Prostate gland (tissue), 2 donors: ENCODE data around the gene DCST1.

Experiments used
- CTCF ChIP-seq, 4 experiments: fragments of 200-600 bp in 2 of 4; fragments of 450-650 bp in 2 of 4; sonication (generic) in 2 of 4; IDR thresholded peaks; 1 replicate in 3 of 4; 2 replicates in 1 of 4; pipeline ENCODE4 v1.5.1; 2016 to 2019; ENCODE audit warnings: antibody characterized with exemption in 4 of 4, mild to moderate bottlenecking in 2 of 4, moderate library complexity in 2 of 4
- POLR2A ChIP-seq: fragments of 450-650 bp; IDR thresholded peaks from one replicate; pipeline ENCODE4 v1.6.1; 2016; ENCODE audit warnings: antibody characterized with exemption, mild to moderate bottlenecking

- TF ChIP-seq CTCF (IDR thresholded peaks at IDR 0.05) (no peak), POLR2A (no peak)
Measured at GRCh38 chr1:155014709-155015508, 18.7 kb upstream of the DCST1 start.
